GM12878 (cell line): Measurements from ENCODE around the gene HASPIN. TPM values are rescaled to one million over a fixed set of nuclear protein-coding genes. Genes with fewer than 3 reads are reported as not detected.
A peak's percentile ranks its signal among the peaks of the same experiment; 100 is the strongest.

Experiments used
- BCL11A ChIP-seq: IDR thresholded peaks from 2 replicates; pipeline ENCODE4 v1.6.1; 2011; ENCODE audit warnings: low read depth, low read length
- EP300 ChIP-seq, 2 experiments: fragments of 150-350 bp in 1 of 2; IDR thresholded peaks; 2 replicates each; pipeline ENCODE4 v1.6.1; 2011 to 2012; ENCODE audit warnings: low read depth in 2 of 2, low read length in 2 of 2, borderline replicate concordance in 1 of 2, improper control_type of control experiment in 1 of 2, inconsistent platforms in 1 of 2; ENCODE audit not compliant: control insufficient read depth in 1 of 2
- FOXK2 ChIP-seq: fragments of 450-650 bp; IDR thresholded peaks from 2 replicates; pipeline ENCODE4 v1.6.1; 2017; ENCODE audit warnings: mild to moderate bottlenecking, moderate library complexity
- IKZF1 ChIP-seq: fragments of 450-650 bp; conservative IDR thresholded peaks from 2 replicates; pipeline ENCODE4 v1.6.1; 2017; ENCODE audit warnings: antibody characterized with exemption, mild to moderate bottlenecking
- LARP7 ChIP-seq: fragments of 450-650 bp; IDR thresholded peaks from 2 replicates; pipeline ENCODE4 v1.6.1; 2017; ENCODE audit warnings: mild to moderate bottlenecking
- MXI1 ChIP-seq: fragments of 150-350 bp; IDR thresholded peaks from 2 replicates; pipeline ENCODE4 v1.6.1; 2011; ENCODE audit warnings: low read depth, mild to moderate bottlenecking, inconsistent platforms, low read length, improper control_type of control experiment
- MYC ChIP-seq: IDR thresholded peaks from 2 replicates; pipeline ENCODE4 v1.6.1; 2011; ENCODE audit warnings: mild to moderate bottlenecking, low read length, moderate library complexity, inconsistent platforms; ENCODE audit not compliant: insufficient read depth, insufficient replicate concordance, insufficient read length, severe bottlenecking
- RAD21 ChIP-seq: IDR thresholded peaks from 2 replicates; pipeline ENCODE4 v1.6.1; 2011; ENCODE audit warnings: mild to moderate bottlenecking, low read depth, low read length, moderate library complexity; ENCODE audit not compliant: insufficient read depth
- RCOR1 ChIP-seq: conservative IDR thresholded peaks from 2 replicates; pipeline ENCODE4 v1.6.1; 2012; ENCODE audit warnings: low read depth, low read length, improper control_type of control experiment
- RFX5 ChIP-seq: IDR thresholded peaks from 2 replicates; pipeline ENCODE4 v1.6.1; 2011; ENCODE audit warnings: low read depth, low read length, improper control_type of control experiment
- RUNX3 ChIP-seq: IDR thresholded peaks from 2 replicates; pipeline ENCODE4 v1.6.1; 2012; ENCODE audit warnings: low read length, inconsistent platforms
- STAT1 ChIP-seq: fragments of 450-650 bp; conservative IDR thresholded peaks from 2 replicates; pipeline ENCODE4 v1.6.1; 2014; ENCODE audit warnings: antibody characterized with exemption, mild to moderate bottlenecking
- STAT3 ChIP-seq: IDR thresholded peaks from 2 replicates; pipeline ENCODE4 v1.6.1; 2011; ENCODE audit warnings: low read depth, low read length, improper control_type of control experiment
- SUPT20H ChIP-seq: IDR thresholded peaks from 2 replicates; pipeline ENCODE4 v1.6.1; 2011; ENCODE audit warnings: low read depth, mild to moderate bottlenecking, low read length, moderate library complexity, borderline replicate concordance; ENCODE audit not compliant: control insufficient read depth
- SUZ12 ChIP-seq: fragments of 200-600 bp; sonication (generic); IDR thresholded peaks from one replicate; pipeline ENCODE4 v1.6.1; 2018; ENCODE audit warnings: antibody characterized with exemption, mild to moderate bottlenecking; ENCODE audit not compliant: unreplicated experiment
- TCF7 ChIP-seq: IDR thresholded peaks from 2 replicates; pipeline ENCODE4 v1.6.1; 2014; ENCODE audit warnings: antibody characterized with exemption, borderline replicate concordance
- ZNF207 ChIP-seq: fragments of 450-650 bp; IDR thresholded peaks from 2 replicates; pipeline ENCODE4 v1.6.1; 2014; ENCODE audit warnings: antibody characterized with exemption, mild to moderate bottlenecking, borderline replicate concordance
- ZZZ3 ChIP-seq: IDR thresholded peaks from 2 replicates; pipeline ENCODE4 v1.6.1; 2011; ENCODE audit warnings: low read depth; ENCODE audit not compliant: control insufficient read depth, insufficient read length
- polyA plus RNA-seq, 11 experiments: library from polyadenylated mRNA; depleted of rRNA in 4 of 11; unstranded in 6 of 11; stranded (reverse) in 5 of 11; fragments of >200 nt; fragmentation: Nextera tagmentation in 4 of 11; fragmentation: Illumina TruSeq in 1 of 11; extraction: Ambion mirVana in 4 of 11; extraction: Trizol in 1 of 11; gene quantifications; 1 replicate in 1 of 11; 2 replicates in 10 of 11; pipeline versions ENCODE4 v1.2.1 to v1.2.3, GENCODE V29; 2011 to 2016; ENCODE audit warnings: inconsistent platforms in 2 of 11, missing spikeins in 2 of 11, low read depth in 1 of 11
- total RNA-seq, 4 experiments: library from RNA; depleted of rRNA in 3 of 4; stranded (reverse); fragments of >200 nt in 3 of 4; fragmentation: Illumina TruSeq in 1 of 4; extraction: Trizol in 1 of 4; gene quantifications; 2 replicates each; pipeline versions ENCODE4 v1.2.1 to v1.2.3, GENCODE V29; 2013 to 2021
- TF ChIP-seq, protein P1 (sequence below): fragments of 150-350 bp; IDR thresholded peaks from 2 replicates; pipeline ENCODE4 v1.6.1; 2016; ENCODE audit warnings: low read depth, low read length

HASPIN gene
- total and polyA plus RNA-seq, 10 of the 15 experiments (the other 5 are each of a cell fraction or from before 2014, with no cell fraction given) = 0.80 to 18.0 (median 10.1) TPM

DNA sequence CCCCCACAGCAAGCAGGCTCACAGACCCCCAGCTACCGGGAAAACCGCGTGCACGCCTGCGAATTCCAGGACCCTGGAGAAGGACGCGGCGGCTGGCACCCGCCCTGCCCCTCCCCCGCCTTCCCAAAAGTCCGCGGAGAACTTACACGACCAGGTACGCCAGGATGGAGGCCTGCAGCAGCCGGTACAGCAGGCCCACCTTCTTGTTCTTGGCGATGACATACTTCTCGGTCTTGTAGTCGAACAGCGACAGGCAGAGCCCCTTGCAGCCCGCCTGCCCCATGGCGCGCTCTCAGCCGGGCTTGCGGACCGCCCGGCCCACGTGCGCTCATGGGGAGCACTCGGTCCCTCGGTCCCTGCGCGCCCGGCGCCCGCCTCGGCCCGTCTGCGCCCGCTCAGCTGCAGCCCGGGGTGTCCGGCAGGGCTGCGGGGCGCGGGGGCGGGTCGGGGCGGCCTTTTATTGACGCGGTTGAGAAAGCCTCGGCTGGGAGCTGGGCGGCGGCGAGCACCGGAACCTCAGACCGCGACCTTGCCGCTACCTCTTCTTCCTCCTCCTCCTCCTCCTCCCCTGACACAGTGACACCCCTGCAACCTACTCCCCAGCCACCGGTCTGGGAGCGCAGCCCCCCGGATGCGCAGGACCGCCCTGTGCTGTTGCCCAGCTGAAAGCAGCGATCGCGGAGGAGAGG is 27.8 kb upstream of the HASPIN start, which contains the start of gene P2RX5 (continued):
- no peak for TF ChIP-seq ZNF207
- TF ChIP-seq TCF7 = no peak
- no peak for TF ChIP-seq BCL11A
- TF ChIP-seq SUZ12 = no peak
- TF ChIP-seq EP300 (IDR thresholded peaks at IDR 0.05; ENCODE audit: borderline replicate concordance in 1 of 2, control insufficient read depth in 1 of 2, low read depth in 2 of 2, low read length in 2 of 2) = no peak
- peak; percentile 48 for TF ChIP-seq IKZF1
- TF ChIP-seq MXI1 = no peak
- TF ChIP-seq STAT3 = no peak
- TF ChIP-seq FOXK2 = no peak
- TF ChIP-seq STAT1 = no peak
- no peak for TF ChIP-seq RAD21
- no peak for TF ChIP-seq ZZZ3
- no peak for TF ChIP-seq MYC
- TF ChIP-seq RUNX3 = peak; percentile 42; the same call in 1 of the 2 replicates
- no peak for TF ChIP-seq RFX5
- peak; percentile 70; the same call in 1 of the 2 replicates for TF ChIP-seq LARP7
- TF ChIP-seq, protein P1, sequence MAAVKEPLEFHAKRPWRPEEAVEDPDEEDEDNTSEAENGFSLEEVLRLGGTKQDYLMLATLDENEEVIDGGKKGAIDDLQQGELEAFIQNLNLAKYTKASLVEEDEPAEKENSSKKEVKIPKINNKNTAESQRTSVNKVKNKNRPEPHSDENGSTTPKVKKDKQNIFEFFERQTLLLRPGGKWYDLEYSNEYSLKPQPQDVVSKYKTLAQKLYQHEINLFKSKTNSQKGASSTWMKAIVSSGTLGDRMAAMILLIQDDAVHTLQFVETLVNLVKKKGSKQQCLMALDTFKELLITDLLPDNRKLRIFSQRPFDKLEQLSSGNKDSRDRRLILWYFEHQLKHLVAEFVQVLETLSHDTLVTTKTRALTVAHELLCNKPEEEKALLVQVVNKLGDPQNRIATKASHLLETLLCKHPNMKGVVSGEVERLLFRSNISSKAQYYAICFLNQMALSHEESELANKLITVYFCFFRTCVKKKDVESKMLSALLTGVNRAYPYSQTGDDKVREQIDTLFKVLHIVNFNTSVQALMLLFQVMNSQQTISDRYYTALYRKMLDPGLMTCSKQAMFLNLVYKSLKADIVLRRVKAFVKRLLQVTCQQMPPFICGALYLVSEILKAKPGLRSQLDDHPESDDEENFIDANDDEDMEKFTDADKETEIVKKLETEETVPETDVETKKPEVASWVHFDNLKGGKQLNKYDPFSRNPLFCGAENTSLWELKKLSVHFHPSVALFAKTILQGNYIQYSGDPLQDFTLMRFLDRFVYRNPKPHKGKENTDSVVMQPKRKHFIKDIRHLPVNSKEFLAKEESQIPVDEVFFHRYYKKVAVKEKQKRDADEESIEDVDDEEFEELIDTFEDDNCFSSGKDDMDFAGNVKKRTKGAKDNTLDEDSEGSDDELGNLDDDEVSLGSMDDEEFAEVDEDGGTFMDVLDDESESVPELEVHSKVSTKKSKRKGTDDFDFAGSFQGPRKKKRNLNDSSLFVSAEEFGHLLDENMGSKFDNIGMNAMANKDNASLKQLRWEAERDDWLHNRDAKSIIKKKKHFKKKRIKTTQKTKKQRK = no peak
- TF ChIP-seq SUPT20H = no peak
- 0 out of 2 replicates have a peak, but pooled peaks have one; percentile 46 for TF ChIP-seq RCOR1
